Testis (tissue), 3 donors: ENCODE measurements around the gene RNF31. TPM values are rescaled to one million over a fixed set of nuclear protein-coding genes. Genes with fewer than 3 reads are reported as not detected.

Experiments used
- DNase-seq: peaks from one replicate; pipeline ENCODE4 v3.0.0-alpha.2; 2019
- H3K27ac ChIP-seq, 2 donors: fragments of 200-600 bp; sonication (generic); one replicate each; pipeline ENCODE4 v1.5.1; 2019
- H3K27me3 ChIP-seq: fragments of 200-600 bp; sonication (generic); one replicate; pipeline ENCODE4 v1.5.1; 2019
- H3K36me3 ChIP-seq: fragments of 200-600 bp; sonication (generic); one replicate; pipeline ENCODE4 v1.5.1; 2017; ENCODE audit warnings: low read depth; ENCODE audit errors: missing control alignments
- H3K4me1 ChIP-seq: fragments of 200-600 bp; sonication (generic); one replicate; pipeline ENCODE4 v1.5.1; 2019
- H3K4me3 ChIP-seq, 2 donors: fragments of 200-600 bp; sonication (generic); one replicate each; pipeline ENCODE4 v1.5.1; 2017 to 2019
- H3K9me3 ChIP-seq: fragments of 200-600 bp; sonication (generic); one replicate; pipeline ENCODE4 v1.5.1; 2017
- CTCF ChIP-seq, 3 experiments: fragments of 450-650 bp in 2 of 3; fragments of 200-600 bp in 1 of 3; sonication (generic) in 1 of 3; IDR thresholded peaks; one replicate each; pipeline ENCODE4 v1.5.1; 2016 to 2019; ENCODE audit warnings: antibody characterized with exemption in 3 of 3, mild to moderate bottlenecking in 2 of 3, moderate library complexity in 1 of 3
- POLR2A ChIP-seq: fragments of 450-650 bp; IDR thresholded peaks from one replicate; pipeline ENCODE4 v1.6.1; 2017; ENCODE audit warnings: antibody characterized with exemption, mild to moderate bottlenecking, moderate library complexity
- whole genome bisulfite sequencing, 2 donors: methylation state at CpG; one replicate each; pipeline ENCODE4 v1.1.5; 2018; 5-methylcytosine and 5-hydroxymethylcytosine counted together
- intact Hi-C: fragments of 100-400 bp; cut with DNase I; formaldehyde crosslinking; loops from one replicate; pipeline ENCODE4 v1.15.1; 2023; ENCODE audit warnings: low total_unique reads
- microRNA-seq, 2 donors: library from miRNA; unstranded; fragments of <30 nt; microRNA quantifications; one replicate each; pipeline ENCODE4, GENCODE V29; 2016; ENCODE audit warnings: borderline number of aligned reads in 2 of 2, borderline replicate concordance in 1 of 2
- polyA plus RNA-seq: library from polyadenylated mRNA; stranded (reverse); fragments of 350-450 nt; fragmentation: Illumina TruSeq; extraction: RNeasy Lipid Tissue Mini Kit (QIAGEN cat#74804); gene quantifications from one replicate; pipeline ENCODE4 v1.2.3, GENCODE V29; 2014; ENCODE audit warnings: low read depth, low replicate concordance; ENCODE audit not compliant: insufficient read depth
- small RNA-seq, 2 donors: library from RNA; depleted of rRNA; stranded (forward); fragments of <200 nt; gene quantifications; one replicate each; pipeline ENCODE3, GENCODE V24; 2016
- total RNA-seq, 2 donors: library from RNA; depleted of rRNA; stranded (reverse); fragments of >200 nt; gene quantifications; one replicate each; pipeline ENCODE4 v1.2.3, GENCODE V29; 2016

Gene RNF31
- total and polyA plus RNA-seq, 3 donors from 2014 or later, result 71.0 to 96.8 (median 94.5) TPM

- Histone ChIP-seq H3K4me3 (no peak overlapping the region), H3K36me3 (no peaks in the 10 kb centered on the region), H3K9me3 (no peaks in the 10 kb centered on the region), H3K4me1 (no peaks in the 10 kb centered on the region), H3K27me3 (no peaks in the 10 kb centered on the region), H3K27ac (no peak overlapping the region)
- no peak for TF ChIP-seq POLR2A
- 88 to 93% methylated on average over 7 of the region's 7 CpGs for WGBS, 2 donors
- no peak for DNase-seq
- intact Hi-C loops, result no loop called here
Measured at GRCh38 chr14:24204163-24205146, 57.2 kb downstream of the RNF31 start.

GRCh38 chr14:24206260-24207103 is 59.2 kb downstream of the RNF31 start:
- intact Hi-C loops, result no loop called here
- H3K9me3 ChIP-seq, result no peaks in the 10 kb centered on the region
- TF ChIP-seq POLR2A (no peak), CTCF (IDR thresholded peaks at IDR 0.05) (no peak)
- no peak overlapping the region for H3K27ac ChIP-seq
- 92 to 94% methylated on average over 11 of the region's 11 CpGs for WGBS, 2 donors
- no peak overlapping the region for H3K4me3 ChIP-seq
- H3K4me1 ChIP-seq, result no peaks in the 10 kb centered on the region
- H3K27me3 ChIP-seq, result no peaks in the 10 kb centered on the region
- DNase-seq, result no peak
- no peaks in the 10 kb centered on the region for H3K36me3 ChIP-seq

GRCh38 chr14:24207104-24207551 is 59.8 kb downstream of the RNF31 start:
- intact Hi-C loops, result no loop called here
- 96 to 100% methylated on average over 4 to 5 of the region's 5 CpGs for whole genome bisulfite sequencing, 2 donors
- DNase-seq, result no peak
- TF ChIP-seq POLR2A (no peak), CTCF (IDR thresholded peaks at IDR 0.05) (no peak)
- Histone ChIP-seq H3K36me3 (no peaks in the 10 kb centered on the region), H3K4me1 (no peaks in the 10 kb centered on the region), H3K27me3 (no peaks in the 10 kb centered on the region), H3K4me3 (no peak overlapping the region), H3K9me3 (no peaks in the 10 kb centered on the region), H3K27ac (no peak overlapping the region)

GRCh38 chr14:24207625-24208024 is 60.3 kb downstream of the RNF31 start:
- WGBS, 2 donors, result 100% methylated on average over 2 of the region's 2 CpGs
- intact Hi-C loops, result no loop called here
- H3K4me3 ChIP-seq, result no peak overlapping the region
- H3K27ac ChIP-seq, result no peak overlapping the region
- no peak for DNase-seq
- H3K4me1 ChIP-seq, result no peaks in the 10 kb centered on the region
- TF ChIP-seq CTCF (IDR thresholded peaks at IDR 0.05), result no peak
- TF ChIP-seq POLR2A, result no peak
- no peaks in the 10 kb centered on the region for H3K36me3 ChIP-seq
- no peaks in the 10 kb centered on the region for H3K27me3 ChIP-seq
- no peaks in the 10 kb centered on the region for H3K9me3 ChIP-seq

Small RNAs within 50 kb of the gene (microRNA-seq; reads per million reads assigned to microRNA genes)
- 0 reads per million in 2 donors for gene MIR7703

Small RNAs within 50 kb of the gene (small RNA-seq; reads per million reads assigned to genes)
- gene AL136295.4, result 0 to 0.09 reads per million in 2 donors
- gene CHMP4A, result 0.09 reads per million in 2 donors
- 0 to 0.19 reads per million in 2 donors for gene IPO4
- gene IRF9, result 0 reads per million in 2 donors
- gene RNA5SP383, result 0.37 to 0.47 reads per million in 2 donors

Other genes with a start within 250 kb of the RNF31 start
Only the 30 nearest of the 31 such genes appear.
- gene DHRS4, start 193.7 kb upstream of the RNF31 start, total RNA-seq, result 10 to 100 TPM; 33.6 to 41.8 TPM
- gene DHRS4, start 193.7 kb upstream of the RNF31 start, polyA plus RNA-seq, result 26.0 TPM
- gene DHRS4L2, start 158.6 kb upstream of the RNF31 start, total RNA-seq, result 10 to 100 TPM; 15.7 to 23.4 TPM
- 22.4 TPM for gene DHRS4L2, start 158.6 kb upstream of the RNF31 start, polyA plus RNA-seq
- gene CARMIL3, start 95.5 kb upstream of the RNF31 start, total RNA-seq, result 1 to 10 TPM; 7.7 to 8.6 TPM
- gene CARMIL3, start 95.5 kb upstream of the RNF31 start, polyA plus RNA-seq, result 6.8 TPM
- under 1 TPM; 0.12 to 0.71 TPM for gene CPNE6, start 75.9 kb upstream of the RNF31 start, total RNA-seq
- 5.7 TPM for gene CPNE6, start 75.9 kb upstream of the RNF31 start, polyA plus RNA-seq
- gene PCK2, start 53.2 kb upstream of the RNF31 start, total RNA-seq, result 10 to 100 TPM; 20.7 to 30.6 TPM
- 43.6 TPM for gene PCK2, start 53.2 kb upstream of the RNF31 start, polyA plus RNA-seq
- 10 to 100 TPM; 67.6 to 68.0 TPM for gene DCAF11, start 32.7 kb upstream of the RNF31 start, total RNA-seq
- 77.4 TPM for gene DCAF11, start 32.7 kb upstream of the RNF31 start, polyA plus RNA-seq
- 1 to 10 TPM; 6.6 to 8.3 TPM for gene NRL, start 32.5 kb upstream of the RNF31 start, total RNA-seq
- gene NRL, start 32.5 kb upstream of the RNF31 start, polyA plus RNA-seq, result 8.2 TPM
- gene FITM1, start 16.8 kb upstream of the RNF31 start, total RNA-seq, result 1 to 10 TPM; 2.2 to 3.5 TPM
- gene FITM1, start 16.8 kb upstream of the RNF31 start, polyA plus RNA-seq, result 3.7 TPM
- 10 to 100 TPM; 43.3 to 63.9 TPM for gene PSME1, start 11.3 kb upstream of the RNF31 start, total RNA-seq
- 101 TPM for gene PSME1, start 11.3 kb upstream of the RNF31 start, polyA plus RNA-seq
- gene EMC9, start 5.9 kb upstream of the RNF31 start, total RNA-seq, result 10 to 100 TPM; 15.2 to 23.9 TPM
- gene EMC9, start 5.9 kb upstream of the RNF31 start, polyA plus RNA-seq, result 33.7 TPM
- 10 to 100 TPM; 49.8 to 78.1 TPM for gene PSME2, start 888 bp upstream of the RNF31 start, total RNA-seq
- gene PSME2, start 888 bp upstream of the RNF31 start, polyA plus RNA-seq, result 122 TPM
- 10 to 100 TPM; 45.7 to 56.2 TPM for gene IRF9, start 13.8 kb downstream of the RNF31 start, total RNA-seq
- gene IRF9, start 13.8 kb downstream of the RNF31 start, polyA plus RNA-seq, result 74.8 TPM
- gene REC8, start 24.6 kb downstream of the RNF31 start, total RNA-seq, result 10 to 100 TPM; 27.7 to 55.9 TPM
- gene REC8, start 24.6 kb downstream of the RNF31 start, polyA plus RNA-seq, result 58.8 TPM
- 100 to 1,000 TPM in 1 of 2 donors, 10 to 100 TPM in 1; 85.9 to 140 TPM for gene IPO4, start 41.3 kb downstream of the RNF31 start, total RNA-seq
- gene IPO4, start 41.3 kb downstream of the RNF31 start, polyA plus RNA-seq, result 156 TPM
- gene TM9SF1, start 47.9 kb downstream of the RNF31 start, total RNA-seq, result 10 to 100 TPM; 45.0 to 50.0 TPM
- 53.2 TPM for gene TM9SF1, start 47.9 kb downstream of the RNF31 start, polyA plus RNA-seq
- 10 to 100 TPM; 19.4 to 27.4 TPM for gene TSSK4, start 58.2 kb downstream of the RNF31 start, total RNA-seq
- 78.2 TPM for gene TSSK4, start 58.2 kb downstream of the RNF31 start, polyA plus RNA-seq
- 100 to 1,000 TPM in 1 of 2 donors, 10 to 100 TPM in 1; 52.9 to 111 TPM for gene CHMP4A, start 66.0 kb downstream of the RNF31 start, total RNA-seq
- gene CHMP4A, start 66.0 kb downstream of the RNF31 start, polyA plus RNA-seq, result 56.3 TPM
- gene MDP1, start 68.6 kb downstream of the RNF31 start, total RNA-seq, result 10 to 100 TPM; 17.3 to 19.5 TPM
- gene MDP1, start 68.6 kb downstream of the RNF31 start, polyA plus RNA-seq, result 20.1 TPM
- gene NEDD8, start 84.9 kb downstream of the RNF31 start, total RNA-seq, result 100 to 1,000 TPM in 1 of 2 donors, 10 to 100 TPM in 1; 94.6 to 110 TPM
- 180 TPM for gene NEDD8, start 84.9 kb downstream of the RNF31 start, polyA plus RNA-seq
- 10 to 100 TPM; 30.0 to 42.2 TPM for gene GMPR2, start 85.4 kb downstream of the RNF31 start, total RNA-seq
- 49.9 TPM for gene GMPR2, start 85.4 kb downstream of the RNF31 start, polyA plus RNA-seq
- 10 to 100 TPM; 27.5 to 32.1 TPM for gene TINF2, start 95.1 kb downstream of the RNF31 start, total RNA-seq
- 45.6 TPM for gene TINF2, start 95.1 kb downstream of the RNF31 start, polyA plus RNA-seq
- 10 to 100 TPM in 1 of 2 donors, 1 to 10 TPM in 1; 3.6 to 10.5 TPM for gene TGM1, start 115.7 kb downstream of the RNF31 start, total RNA-seq
- 5.4 TPM for gene TGM1, start 115.7 kb downstream of the RNF31 start, polyA plus RNA-seq
- gene RABGGTA, start 124.1 kb downstream of the RNF31 start, total RNA-seq, result 10 to 100 TPM; 70.9 to 90.2 TPM
- 33.5 TPM for gene RABGGTA, start 124.1 kb downstream of the RNF31 start, polyA plus RNA-seq
- gene DHRS1, start 152.3 kb downstream of the RNF31 start, total RNA-seq, result 10 to 100 TPM; 22.5 to 24.6 TPM
- gene DHRS1, start 152.3 kb downstream of the RNF31 start, polyA plus RNA-seq, result 19.2 TPM
- gene NOP9, start 152.4 kb downstream of the RNF31 start, total RNA-seq, result 10 to 100 TPM; 25.0 to 27.6 TPM
- 20.1 TPM for gene NOP9, start 152.4 kb downstream of the RNF31 start, polyA plus RNA-seq
- gene CIDEB, start 160.5 kb downstream of the RNF31 start, total RNA-seq, result 1 to 10 TPM; 3.8 to 6.6 TPM
- gene CIDEB, start 160.5 kb downstream of the RNF31 start, polyA plus RNA-seq, result 7.0 TPM
- 10 to 100 TPM; 23.4 to 28.1 TPM for gene LTB4R2, start 162.6 kb downstream of the RNF31 start, total RNA-seq
- gene LTB4R2, start 162.6 kb downstream of the RNF31 start, polyA plus RNA-seq, result 4.2 TPM
- gene LTB4R, start 164.0 kb downstream of the RNF31 start, total RNA-seq, result 10 to 100 TPM; 10.3 to 10.9 TPM
- 5.5 TPM for gene LTB4R, start 164.0 kb downstream of the RNF31 start, polyA plus RNA-seq
- gene ADCY4, start 187.6 kb downstream of the RNF31 start, total RNA-seq, result 10 to 100 TPM; 13.9 to 23.1 TPM
- gene ADCY4, start 187.6 kb downstream of the RNF31 start, polyA plus RNA-seq, result 10.0 TPM
- gene RIPK3, start 192.5 kb downstream of the RNF31 start, total RNA-seq, result 10 to 100 TPM in 1 of 2 donors, 1 to 10 TPM in 1; 3.2 to 11.3 TPM
- 2.8 TPM for gene RIPK3, start 192.5 kb downstream of the RNF31 start, polyA plus RNA-seq